Heart left ventricle (tissue), 16 donors: ENCODE measurements around the gene PPFIA3. TPM values are rescaled to one million over a fixed set of nuclear protein-coding genes. Genes with fewer than 3 reads are reported as not detected.

Source experiments
- ATAC-seq, 4 donors: fragments of 200-7000 bp; cut with Tn5 transposase; one replicate each; pipeline ENCODE4 v1.9.1; 2020 to 2022; ENCODE audit warnings: moderate library complexity in 4 of 4, mild to moderate bottlenecking in 3 of 4, moderate number of reproducible peaks in 1 of 4
- DNase-seq, 5 donors: peaks; one replicate each; pipeline ENCODE4 v3.0.0-alpha.2; 2020
- H3K27ac ChIP-seq, 12 donors: fragments of 200-600 bp; sonication (generic) in 4 of 12; one replicate each; pipeline versions ENCODE4 v1.5.0 to v1.8.0; 2016 to 2022; ENCODE audit warnings: mild to moderate bottlenecking in 2 of 12
- H3K27me3 ChIP-seq, 9 donors: fragments of 200-600 bp; sonication (generic) in 2 of 9; one replicate each; pipeline versions ENCODE4 v1.5.1 to v1.8.0; 2016 to 2022; ENCODE audit warnings: mild to moderate bottlenecking in 3 of 9
- H3K36me3 ChIP-seq, 9 donors: fragments of 200-600 bp; sonication (generic) in 2 of 9; one replicate each; pipeline versions ENCODE4 v1.5.0 to v1.8.0; 2018 to 2022; ENCODE audit warnings: mild to moderate bottlenecking in 2 of 9
- H3K4me1 ChIP-seq, 12 donors: fragments of 200-600 bp; sonication (generic) in 4 of 12; one replicate each; pipeline versions ENCODE4 v1.5.0 to v1.8.0; 2016 to 2022; ENCODE audit warnings: mild to moderate bottlenecking in 3 of 12
- H3K4me3 ChIP-seq, 12 donors: fragments of 200-600 bp; sonication (generic) in 4 of 12; one replicate each; pipeline versions ENCODE4 v1.5.0 to v1.8.0; 2017 to 2022; ENCODE audit warnings: mild to moderate bottlenecking in 9 of 12, moderate library complexity in 4 of 12
- H3K9me3 ChIP-seq, 12 donors: fragments of 200-600 bp; sonication (generic) in 4 of 12; one replicate each; pipeline versions ENCODE4 v1.5.0 to v1.8.0; 2016 to 2022; ENCODE audit warnings: mild to moderate bottlenecking in 1 of 12
- POLR2A ChIP-seq, 2 donors: fragments of 450-650 bp; IDR thresholded peaks; one replicate each; pipeline ENCODE4 v1.6.1; 2017; ENCODE audit warnings: antibody characterized with exemption in 2 of 2, mild to moderate bottlenecking in 2 of 2, moderate library complexity in 2 of 2
- WGBS, 4 donors: extraction: QIAGEN DNeasy Blood & Tissue Kit in 2 of 4; methylation state at CpG; one replicate each; pipeline versions ENCODE4 v1.1.5 to v1.1.7; 2013 to 2018; 5-methylcytosine and 5-hydroxymethylcytosine counted together
- intact Hi-C, 10 donors: fragments of 100-400 bp; cut with DNase I; formaldehyde crosslinking; loops; one replicate each; pipeline versions ENCODE4 v1.11.1 to v1.14.2; 2022
- polyA plus RNA-seq, 2 donors: library from polyadenylated mRNA; stranded (reverse); fragments of 200-250 nt; gene quantifications; one replicate each; pipeline ENCODE4 v1.2.3, GENCODE V29; 2013
- total RNA-seq, 9 donors: library from RNA; depleted of rRNA in 2 of 9; stranded (reverse); fragments of >200 nt in 2 of 9; fragmentation: NEBNext Ultra II Directional in 3 of 9; extraction: Animal tissue kit (Norgen Biotek cat#: 25700) in 3 of 9; gene quantifications; one replicate each; pipeline versions ENCODE4 v1.1.0 to v1.2.4, GENCODE V29; 2016 to 2023
- TF ChIP-seq, protein P1 (sequence below), 12 donors: fragments of 200-600 bp; sonication (generic) in 4 of 12; IDR thresholded peaks; one replicate each; pipeline versions ENCODE4 v1.5.0 to v1.8.0; 2018 to 2022; ENCODE audit warnings: antibody characterized with exemption in 12 of 12, mild to moderate bottlenecking in 5 of 12
- donor health status: ischemic (EF 13 %, LVEDD 7.1; RV severe dilation, severe dysfunction).
- donor health status: healthy with polysubstance abuse.
- donor health status: DM: no; HTN: yes; CAD: no.
- donor health status: DM: no; HTN: no; CAD: no.
- donor health status: ischemic (EF 25% LVEDD 6.9; RV normal size, moderate dysfunction).
- donor health status: ischemic (EF 25% LVEDD 5.7; RV mildly dilated, moderate dysfunction).
- donor health status: healthy.
- donor health status: DM: yes; HTN: yes; CAD: no.
- donor health status: ischemic (EF 35%, LVEDD 5.7; RV mildly dilated, moderate dysfunction).
- donor health status: nonischemic (EF 11% LVEDD 7.7; RV severe dilation, severe dysfunction).
- donor health status: DM: yes; HTN: yes; CAD: no.
- donor health status: PGD.
- donor health status: ischemic (EF 29% LVEDD 5.4; RV normal size, mild dysfunction).
- donor health status: nonischemic (EF 23%, LVEDD 6.1; RV moderate dilation, normal function).

Gene PPFIA3
- total and polyA plus RNA-seq, 11 donors, result 2.7 to 12.8 (median 5.1) TPM

DNA sequence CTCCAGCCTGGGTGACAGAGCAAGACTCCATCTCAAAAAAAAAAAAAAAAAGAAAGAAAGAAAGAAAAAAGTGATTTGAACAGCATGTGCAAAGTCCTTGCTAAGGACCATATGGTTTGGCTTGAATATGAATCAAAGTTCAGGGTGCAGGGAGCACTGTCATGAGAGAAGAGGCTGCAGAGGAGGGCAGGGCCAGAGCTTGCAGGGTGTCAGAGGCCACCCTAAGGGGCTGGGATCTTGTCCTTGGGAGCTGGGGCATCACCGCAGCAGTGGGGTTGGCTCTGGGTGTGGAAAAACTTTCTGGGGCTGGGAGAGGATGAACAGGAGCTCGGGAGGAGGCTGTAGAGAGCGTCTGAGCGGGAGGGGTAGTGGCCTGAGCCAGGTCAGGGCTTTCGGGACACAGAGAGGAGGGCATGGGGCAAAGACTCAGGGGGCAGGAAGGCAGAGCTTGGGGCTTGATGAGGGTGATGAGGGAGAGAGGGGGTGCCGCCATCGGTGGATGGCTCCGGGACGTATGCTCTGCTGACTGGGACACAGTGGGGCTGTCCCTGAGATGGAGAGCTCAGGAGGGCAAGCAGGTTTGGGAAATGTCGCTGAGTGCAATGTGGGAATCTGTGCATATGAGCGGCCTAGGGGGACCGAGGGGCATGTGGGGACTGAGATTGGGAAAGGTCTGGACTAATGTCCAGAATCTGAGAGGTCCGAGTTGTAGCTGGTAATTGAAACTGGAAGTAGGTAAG is 41.3 kb downstream of the PPFIA3 start:
- no peak for TF ChIP-seq POLR2A (IDR thresholded peaks at IDR 0.05)
- TF ChIP-seq, protein P1, sequence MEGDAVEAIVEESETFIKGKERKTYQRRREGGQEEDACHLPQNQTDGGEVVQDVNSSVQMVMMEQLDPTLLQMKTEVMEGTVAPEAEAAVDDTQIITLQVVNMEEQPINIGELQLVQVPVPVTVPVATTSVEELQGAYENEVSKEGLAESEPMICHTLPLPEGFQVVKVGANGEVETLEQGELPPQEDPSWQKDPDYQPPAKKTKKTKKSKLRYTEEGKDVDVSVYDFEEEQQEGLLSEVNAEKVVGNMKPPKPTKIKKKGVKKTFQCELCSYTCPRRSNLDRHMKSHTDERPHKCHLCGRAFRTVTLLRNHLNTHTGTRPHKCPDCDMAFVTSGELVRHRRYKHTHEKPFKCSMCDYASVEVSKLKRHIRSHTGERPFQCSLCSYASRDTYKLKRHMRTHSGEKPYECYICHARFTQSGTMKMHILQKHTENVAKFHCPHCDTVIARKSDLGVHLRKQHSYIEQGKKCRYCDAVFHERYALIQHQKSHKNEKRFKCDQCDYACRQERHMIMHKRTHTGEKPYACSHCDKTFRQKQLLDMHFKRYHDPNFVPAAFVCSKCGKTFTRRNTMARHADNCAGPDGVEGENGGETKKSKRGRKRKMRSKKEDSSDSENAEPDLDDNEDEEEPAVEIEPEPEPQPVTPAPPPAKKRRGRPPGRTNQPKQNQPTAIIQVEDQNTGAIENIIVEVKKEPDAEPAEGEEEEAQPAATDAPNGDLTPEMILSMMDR (IDR thresholded peaks at IDR 0.05), result no peak
- Histone ChIP-seq H3K27ac (peak overlapping the region in 4 of 12 donors; percentile 97 to 99 (median 98)), H3K4me1 (peaks cover 1 to 53% (median 27%) of the 10 kb centered on the region in 12 donors), H3K9me3 (no peaks in the 10 kb centered on the region), H3K36me3 (peaks cover 0 to 17% (median 0%) of the 10 kb centered on the region in 9 donors), H3K27me3 (no peaks in the 10 kb centered on the region), H3K4me3 (no peak overlapping the region)
- WGBS, 4 donors, result 86 to 88% (median 87%) methylated on average over 13 of the region's 13 CpGs
- DNase-seq, result peak in 1 of 5 donors; percentile 14
- ATAC-seq, result no peak
- intact Hi-C loops, result loop anchor here in 3 of 10 donors (5.0 kb wide), 1 partner anchor 37 kb away; no protein-coding TSS in a partner anchor

DNA sequence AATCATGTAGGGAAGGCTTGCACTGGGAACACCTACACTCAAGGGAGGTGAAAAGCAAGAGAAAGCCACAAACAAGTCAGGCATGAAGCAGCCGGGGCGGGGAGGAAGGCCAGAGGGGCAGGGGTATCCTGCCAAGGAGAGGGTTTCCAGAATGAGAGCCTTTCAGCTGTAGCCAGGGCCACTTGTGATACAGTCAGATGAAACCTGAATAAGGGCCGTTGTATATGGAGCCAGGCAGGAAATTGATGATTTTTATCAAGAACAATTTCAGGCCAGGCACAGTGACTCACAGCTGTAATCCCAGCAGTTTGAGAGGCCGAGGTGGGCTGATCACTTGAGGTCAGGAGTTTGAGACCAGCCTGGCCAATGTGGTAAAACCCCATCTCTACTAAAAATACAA is 42.6 kb downstream of the PPFIA3 start:
- H3K9me3 ChIP-seq, result no peaks in the 10 kb centered on the region
- peak overlapping the region in 4 of 12 donors; percentile 17 to 43 (median 30) for H3K27ac ChIP-seq
- WGBS, 4 donors, result 43 to 61% (median 55%) methylated on average over 4 of the region's 4 CpGs
- intact Hi-C loops, result loop anchor here in 3 of 10 donors (5.0 kb wide), 1 partner anchor 35 kb away; no protein-coding TSS in a partner anchor
- DNase-seq, result no peak
- no peaks in the 10 kb centered on the region for H3K27me3 ChIP-seq
- TF ChIP-seq POLR2A (IDR thresholded peaks at IDR 0.05), result no peak
- TF ChIP-seq, protein P1 (IDR thresholded peaks at IDR 0.05), result no peak
- ATAC-seq, result no peak
- no peak overlapping the region for H3K4me3 ChIP-seq
- H3K4me1 ChIP-seq, result peaks cover 5 to 59% (median 32%) of the 10 kb centered on the region in 12 donors
- peaks cover 0 to 17% (median 0%) of the 10 kb centered on the region in 9 donors for H3K36me3 ChIP-seq

DNA sequence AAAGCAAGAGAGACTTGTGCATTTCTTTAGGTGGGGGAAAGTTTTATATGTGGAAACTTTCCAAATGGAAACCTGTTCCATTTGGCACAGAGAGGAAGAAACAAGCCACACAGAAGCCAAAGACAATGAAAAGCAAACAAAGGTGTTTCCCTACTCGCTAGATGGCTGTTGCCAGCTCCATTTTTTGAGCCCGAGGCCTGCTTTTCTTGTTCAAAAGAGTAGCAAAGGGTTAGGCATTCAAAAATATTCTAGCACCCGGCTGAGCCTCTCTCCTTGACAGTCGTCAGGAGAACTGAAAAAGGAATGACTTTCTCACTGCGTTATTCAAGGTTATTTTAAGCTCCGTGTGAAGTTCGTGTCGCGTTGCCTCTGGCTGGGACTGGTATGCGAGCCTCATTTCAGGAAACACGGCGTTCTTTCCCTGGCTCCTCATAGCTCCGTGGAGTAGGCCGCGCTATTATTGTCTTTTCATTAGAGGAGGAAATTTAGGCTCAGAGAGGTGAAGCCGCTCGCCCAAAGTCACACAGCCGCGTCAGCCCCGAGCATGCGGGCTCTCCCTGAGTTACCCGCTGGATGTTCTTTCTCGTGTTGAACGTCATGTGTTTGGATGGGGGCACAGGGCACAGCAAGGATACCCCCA is 45.9 kb downstream of the PPFIA3 start:
- DNase-seq, result peak; percentile 52 to 81 (median 65)
- Histone ChIP-seq H3K4me1 (peaks cover 5 to 34% (median 20%) of the 10 kb centered on the region in 12 donors), H3K27ac (peak overlapping the region; percentile 72 to 99 (median 90)), H3K27me3 (no peaks in the 10 kb centered on the region), H3K9me3 (no peaks in the 10 kb centered on the region), H3K36me3 (peaks cover 0 to 41% (median 24%) of the 10 kb centered on the region in 9 donors), H3K4me3 (peak overlapping the region in 9 of 12 donors; percentile 5 to 34 (median 22))
- intact Hi-C loops, result loop anchor here in 1 of 10 donors (5.0 kb wide), 1 partner anchor 42 kb away; no protein-coding TSS in a partner anchor
- TF ChIP-seq, protein P1 (IDR thresholded peaks at IDR 0.05), result no peak
- TF ChIP-seq POLR2A (IDR thresholded peaks at IDR 0.05), result peak in 1 of 2 donors; percentile 45
- peak; percentile 87 to 94 (median 92) for ATAC-seq
- 23 to 43% (median 28%) methylated on average over 20 to 24 of the region's 24 CpGs for WGBS, 4 donors
